GM19467 (cell line): ENCODE results near the gene WDR77.

ENCODE experiments used
- ATAC-seq: cut with Tn5 transposase; IDR thresholded peaks from one replicate; pipeline ENCODE4 v1.9.1; 2021; ENCODE audit warnings: mild to moderate bottlenecking, moderate library complexity; ENCODE audit not compliant: unreplicated experiment

Gene WDR77

GRCh38 chr1:111441573-111442192 is 7.4 kb downstream of the WDR77 start:
- ATAC-seq: no peak

- ATAC-seq: no peak
These were observed 9.3 kb downstream of the WDR77 start for GRCh38 chr1:111439461-111440351.

- no peak for ATAC-seq
These were observed 12.3 kb downstream of the WDR77 start for GRCh38 chr1:111436726-111437125.

- ATAC-seq: no peak
These were observed 24.8 kb downstream of the WDR77 start for GRCh38 chr1:111424281-111424680.

- ATAC-seq: no peak
These were observed 26.3 kb downstream of the WDR77 start for GRCh38 chr1:111422546-111423391.

GRCh38 chr1:111420377-111420776 is 28.7 kb downstream of the WDR77 start:
- ATAC-seq: no peak

GRCh38 chr1:111419037-111419436 is 30.0 kb downstream of the WDR77 start:
- ATAC-seq: no peak

- no peak for ATAC-seq
These were observed 31.3 kb downstream of the WDR77 start for GRCh38 chr1:111417755-111418154.

GRCh38 chr1:111415461-111415860 is 33.6 kb downstream of the WDR77 start:
- ATAC-seq: no peak

- no peak for ATAC-seq
These were observed 34.3 kb downstream of the WDR77 start for GRCh38 chr1:111414756-111415155.

GRCh38 chr1:111412839-111413238 is 36.2 kb downstream of the WDR77 start:
- no peak for ATAC-seq

GRCh38 chr1:111407301-111407700 is 41.8 kb downstream of the WDR77 start:
- no peak for ATAC-seq

- ATAC-seq: no peak
These were observed 42.7 kb downstream of the WDR77 start for GRCh38 chr1:111406321-111406768.

GRCh38 chr1:111404588-111404987 is 44.5 kb downstream of the WDR77 start:
- ATAC-seq: no peak

- no peak for ATAC-seq
These were observed 47.0 kb downstream of the WDR77 start for GRCh38 chr1:111402083-111402482.

GRCh38 chr1:111399792-111400610 is 49.1 kb downstream of the WDR77 start:
- no peak for ATAC-seq

GRCh38 chr1:111392460-111392945 is 56.6 kb downstream of the WDR77 start:
- no peak for ATAC-seq

GRCh38 chr1:111392042-111392441 is 57.0 kb downstream of the WDR77 start:
- ATAC-seq: no peak
